OCI-LY3 (cell line): ENCODE results near the gene ZSWIM5.

Experiments used
- CTCF ChIP-seq: fragments of 200-600, 300-600 bp; sonication (generic); IDR thresholded peaks from 2 replicates; pipeline ENCODE4 v1.5.1; 2014; ENCODE audit warnings: antibody characterized with exemption, low read length, low read depth
- EZH2phosphoT487 ChIP-seq: fragments of 200-600 bp; shearing (Covaris generic); IDR thresholded peaks from 2 replicates; pipeline ENCODE4 v1.6.1; 2018; ENCODE audit warnings: antibody characterized with exemption, mixed run types, low read depth

- TF ChIP-seq CTCF = no peak
- TF ChIP-seq EZH2phosphoT487 = no peak
Measured at GRCh38 chr1:45116820-45117219, 89.6 kb downstream of the ZSWIM5 start.
